HCT116 (cell line): ENCODE data around the gene DGKG. TPM values are rescaled to one million over a fixed set of nuclear protein-coding genes. Genes with fewer than 3 reads are reported as not detected.

ENCODE experiments used
- ATAC-seq: fragments of 200-7000 bp; cut with Tn5 transposase; 2 replicates; pipeline ENCODE4 v1.9.1; 2020; ENCODE audit warnings: mild to moderate bottlenecking, moderate library complexity
- BruUV-seq: library from RNA; stranded (reverse); fragments of 400-500 nt; replicated peaks from 2 replicates; lab custom pipeline; 2021; lab: Mats Ljungman, UMichigan
- CTCF ChIA-PET: fragments of 300-600 bp; sonication (Branson Sonifier 250); formaldehyde crosslinking; loops from one replicate; lab custom pipeline; 2021; ENCODE audit warnings: antibody characterized with exemption; lab: Charles Lee
- POLR2A ChIA-PET: fragments of 300-600, 350-600 bp; sonication (Branson Sonifier 250); formaldehyde crosslinking; loops from one replicate; lab custom pipeline; 2021; ENCODE audit warnings: antibody characterized with exemption; lab: Charles Lee
- RAD21 ChIA-PET, 2 experiments: fragments of 300-600 bp; sonication (Branson Sonifier 250); formaldehyde crosslinking; loops; one replicate each; lab custom pipeline; 2023; ENCODE audit warnings: low total read pairs in 2 of 2; ENCODE audit not compliant: uncharacterized antibody in 2 of 2, unreplicated experiment in 2 of 2, low non-redundant PET in 1 of 2; lab: Charles Lee
- DNase-seq: peaks from one replicate; pipeline ENCODE4 v3.0.0-alpha.2; 2010; ENCODE audit warnings: low read depth, low spot score
- H2AFZ ChIP-seq: fragments of 200-600 bp; shearing (Covaris generic), sonication (generic); 2 replicates; pipeline ENCODE4 v1.6.1; 2017; ENCODE audit warnings: low read depth, mixed run types, mixed read lengths, antibody characterized with exemption, low read length; ENCODE audit not compliant: poor library complexity, severe bottlenecking
- H3K27ac ChIP-seq: 2 replicates; pipeline ENCODE4 v1.5.1; 2012; ENCODE audit warnings: low read depth, low read length
- H3K27me3 ChIP-seq: fragments of 200-600 bp; sonication (generic); 2 replicates; pipeline ENCODE4 v1.6.1; 2016; ENCODE audit warnings: mixed run types, low read length, mixed read lengths; ENCODE audit not compliant: insufficient read depth
- H3K36me3 ChIP-seq, 2 experiments: fragments of 200-500 bp in 1 of 2; fragments of 200-600 bp in 1 of 2; sonication (Bioruptor generic) in 1 of 2; sonication (generic) in 1 of 2; 2 replicates each; pipeline versions ENCODE4 v1.5.1 to v1.6.1; 2014 to 2016; ENCODE audit warnings: low read length in 2 of 2, inconsistent platforms in 1 of 2, mixed read lengths in 1 of 2, mixed run types in 1 of 2; ENCODE audit not compliant: insufficient read depth in 2 of 2, control insufficient read depth in 1 of 2
- H3K4me1 ChIP-seq, 2 experiments: fragments of 200-600 bp in 1 of 2; sonication (generic) in 1 of 2; 2 replicates each; pipeline versions ENCODE4 v1.5.1 to v1.6.1; 2012 to 2017; ENCODE audit warnings: low read length in 2 of 2, inconsistent platforms in 1 of 2, mild to moderate bottlenecking in 1 of 2, mixed read lengths in 1 of 2, mixed run types in 1 of 2, moderate library complexity in 1 of 2; ENCODE audit not compliant: insufficient read depth in 2 of 2, control insufficient read depth in 1 of 2
- H3K4me2 ChIP-seq: fragments of 200-600 bp; sonication (generic); 2 replicates; pipeline ENCODE4 v1.6.1; 2017; ENCODE audit warnings: mixed run types, low read length, mixed read lengths
- H3K4me3 ChIP-seq, 2 experiments: fragments of 200-600 bp in 1 of 2; sonication (generic) in 1 of 2; replicated peaks in 1 of 2; 2 replicates each; pipeline ENCODE4 v1.5.1; 2011 to 2016; ENCODE audit warnings: low read length in 2 of 2, control low read depth in 1 of 2, low read depth in 1 of 2, mild to moderate bottlenecking in 1 of 2, mixed read lengths in 1 of 2, mixed run types in 1 of 2
- H3K79me2 ChIP-seq: fragments of 200-600 bp; sonication (generic); 2 replicates; pipeline ENCODE4 v1.6.1; 2017; ENCODE audit warnings: mild to moderate bottlenecking, mixed run types, low read length, moderate library complexity, mixed read lengths; ENCODE audit not compliant: insufficient read depth
- H3K9ac ChIP-seq: fragments of 200-600 bp; sonication (generic); 2 replicates; pipeline ENCODE4 v1.6.1; 2016; ENCODE audit warnings: low read length, mixed read lengths
- H3K9me2 ChIP-seq: fragments of 200-600 bp; sonication (generic), shearing (Covaris generic); 2 replicates; pipeline ENCODE4 v1.6.1; 2017; ENCODE audit warnings: mixed run types, mild to moderate bottlenecking, moderate library complexity; ENCODE audit not compliant: insufficient read depth
- H3K9me3 ChIP-seq, 2 experiments: fragments of 200-500 bp in 1 of 2; fragments of 200-600 bp in 1 of 2; sonication (Bioruptor generic) in 1 of 2; sonication (generic) in 1 of 2; 2 replicates each; pipeline ENCODE4 v1.6.1; 2014 to 2017; ENCODE audit warnings: low read length in 2 of 2, mixed read lengths in 2 of 2, inconsistent platforms in 1 of 2, low read depth in 1 of 2, mild to moderate bottlenecking in 1 of 2, mixed run types in 1 of 2, moderate library complexity in 1 of 2; ENCODE audit not compliant: control insufficient read depth in 1 of 2, insufficient read depth in 1 of 2
- H4K20me1 ChIP-seq: fragments of 200-600 bp; sonication (generic), shearing (Covaris generic); 2 replicates; pipeline ENCODE4 v1.6.1; 2017; ENCODE audit warnings: mixed run types, mild to moderate bottlenecking, moderate library complexity; ENCODE audit not compliant: insufficient read depth
- ATF3 ChIP-seq: IDR thresholded peaks from 2 replicates; pipeline ENCODE4 v1.6.1; 2012
- CBX3 ChIP-seq: IDR thresholded peaks from 2 replicates; pipeline ENCODE4 v1.6.1; 2012; ENCODE audit warnings: low read depth
- JUND ChIP-seq: IDR thresholded peaks from 2 replicates; pipeline ENCODE4 v1.6.1; 2012
- SIN3A ChIP-seq: IDR thresholded peaks from 2 replicates; pipeline ENCODE4 v1.6.1; 2012; ENCODE audit warnings: low read depth
- SP1 ChIP-seq: IDR thresholded peaks from 2 replicates; pipeline ENCODE4 v1.6.1; 2012; ENCODE audit warnings: low read depth
- YY1 ChIP-seq: IDR thresholded peaks from 2 replicates; pipeline ENCODE4 v1.6.1; 2011; ENCODE audit warnings: low read length, low read depth, moderate library complexity, mild to moderate bottlenecking; ENCODE audit not compliant: insufficient replicate concordance; ENCODE audit errors: extremely low read depth
- ZNF274 ChIP-seq: fragments of 200-500 bp; sonication (Bioruptor generic); IDR thresholded peaks from 2 replicates; pipeline ENCODE4 v1.6.1; 2014; ENCODE audit warnings: mild to moderate bottlenecking, low read depth, low read length, inconsistent platforms
- intact Hi-C: fragments of 100-400 bp; cut with micrococcal nuclease; formaldehyde crosslinking; loops from 2 replicates; pipeline ENCODE4 v1.10.0; 2022
- total RNA-seq: library from RNA; stranded (reverse); gene quantifications from one replicate; pipeline ENCODE4 v1.2.1, GENCODE V29; 2021; ENCODE audit not compliant: unreplicated experiment
- TF ChIP-seq, protein P1 (sequence below): IDR thresholded peaks from 2 replicates; pipeline ENCODE4 v1.6.1; 2012
- TF ChIP-seq, protein P2 (sequence below), 3 experiments: fragments of 200-600 bp in 1 of 3; sonication (generic) in 1 of 3; IDR thresholded peaks in 2 of 3; conservative IDR thresholded peaks in 1 of 3; 2 replicates each; pipeline ENCODE4 v1.5.1; 2012 to 2017; ENCODE audit warnings: low read depth in 2 of 3, low read length in 2 of 3, antibody characterized with exemption in 1 of 3, borderline replicate concordance in 1 of 3, control low read depth in 1 of 3, mild to moderate bottlenecking in 1 of 3, mixed read lengths in 1 of 3, mixed run types in 1 of 3, moderate library complexity in 1 of 3; ENCODE audit not compliant: insufficient read depth in 1 of 3

The DGKG gene
- total RNA-seq, 1 experiment from 2014 or later = 4.8 TPM

DNA sequence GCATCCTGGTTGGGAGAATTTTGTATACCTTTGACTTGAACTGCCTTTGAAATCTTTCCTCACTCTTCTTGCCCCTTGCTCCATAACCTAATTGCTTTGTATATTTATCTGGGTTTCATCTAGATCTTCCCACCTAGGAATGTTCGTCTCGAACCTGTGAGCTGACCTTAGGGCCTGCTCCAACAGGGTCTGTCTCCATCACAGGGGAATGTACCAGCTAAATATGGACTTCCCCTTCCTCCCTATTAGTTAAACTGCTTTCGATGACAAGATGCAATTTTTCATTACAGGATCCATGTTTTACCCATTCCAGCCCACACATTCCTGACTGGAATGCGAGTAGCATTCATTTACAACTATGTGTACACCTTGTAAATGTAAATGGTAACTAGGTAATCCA, 242.5 kb downstream of the DGKG start:
- no peaks in the 10 kb centered on the region for H3K79me2 ChIP-seq
- no peak overlapping the region for H3K27ac ChIP-seq
- H3K4me2 ChIP-seq = no peak overlapping the region
- TF ChIP-seq ATF3 = no peak
- no peak for TF ChIP-seq ZNF274
- TF ChIP-seq YY1 = no peak
- no peak for TF ChIP-seq SP1
- TF ChIP-seq, protein P1, sequence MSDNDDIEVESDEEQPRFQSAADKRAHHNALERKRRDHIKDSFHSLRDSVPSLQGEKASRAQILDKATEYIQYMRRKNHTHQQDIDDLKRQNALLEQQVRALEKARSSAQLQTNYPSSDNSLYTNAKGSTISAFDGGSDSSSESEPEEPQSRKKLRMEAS = no peak
- TF ChIP-seq, protein P2, sequence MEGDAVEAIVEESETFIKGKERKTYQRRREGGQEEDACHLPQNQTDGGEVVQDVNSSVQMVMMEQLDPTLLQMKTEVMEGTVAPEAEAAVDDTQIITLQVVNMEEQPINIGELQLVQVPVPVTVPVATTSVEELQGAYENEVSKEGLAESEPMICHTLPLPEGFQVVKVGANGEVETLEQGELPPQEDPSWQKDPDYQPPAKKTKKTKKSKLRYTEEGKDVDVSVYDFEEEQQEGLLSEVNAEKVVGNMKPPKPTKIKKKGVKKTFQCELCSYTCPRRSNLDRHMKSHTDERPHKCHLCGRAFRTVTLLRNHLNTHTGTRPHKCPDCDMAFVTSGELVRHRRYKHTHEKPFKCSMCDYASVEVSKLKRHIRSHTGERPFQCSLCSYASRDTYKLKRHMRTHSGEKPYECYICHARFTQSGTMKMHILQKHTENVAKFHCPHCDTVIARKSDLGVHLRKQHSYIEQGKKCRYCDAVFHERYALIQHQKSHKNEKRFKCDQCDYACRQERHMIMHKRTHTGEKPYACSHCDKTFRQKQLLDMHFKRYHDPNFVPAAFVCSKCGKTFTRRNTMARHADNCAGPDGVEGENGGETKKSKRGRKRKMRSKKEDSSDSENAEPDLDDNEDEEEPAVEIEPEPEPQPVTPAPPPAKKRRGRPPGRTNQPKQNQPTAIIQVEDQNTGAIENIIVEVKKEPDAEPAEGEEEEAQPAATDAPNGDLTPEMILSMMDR (IDR thresholded peaks at IDR 0.05 in 2 of 3, conservative IDR thresholded peaks at IDR 0.05 in 1 of 3; ENCODE audit: borderline replicate concordance in 1 of 3, insufficient read depth in 1 of 3, low read depth in 2 of 3, low read length in 2 of 3) = no peak
- no peak for TF ChIP-seq SIN3A
- TF ChIP-seq, all 23 proteins: peak for 0
- POLR2A ChIA-PET = no interaction called here
- no peak for ATAC-seq
- no peaks in the 10 kb centered on the region for H3K9me2 ChIP-seq
- no peak overlapping the region for H2AFZ ChIP-seq
- H3K4me3 ChIP-seq = no peak overlapping the region
- RAD21 ChIA-PET = no interaction called here
- intact Hi-C loops = no loop called here
- no peaks in the 10 kb centered on the region for H4K20me1 ChIP-seq
- no peaks in the 10 kb centered on the region for H3K36me3 ChIP-seq
- H3K27me3 ChIP-seq = peaks cover 7% of the 10 kb centered on the region; the same call in 1 of the 2 replicates
- H3K9me3 ChIP-seq = no peaks in the 10 kb centered on the region
- peaks cover 0 to 5% of the 10 kb centered on the region in 2 experiments; a peak in 2 of 4 replicates for H3K4me1 ChIP-seq
- BruUV-seq = no TSS peak
- DNase-seq = no peak
- no peak overlapping the region for H3K9ac ChIP-seq
- CTCF ChIA-PET = no interaction called here

DNA sequence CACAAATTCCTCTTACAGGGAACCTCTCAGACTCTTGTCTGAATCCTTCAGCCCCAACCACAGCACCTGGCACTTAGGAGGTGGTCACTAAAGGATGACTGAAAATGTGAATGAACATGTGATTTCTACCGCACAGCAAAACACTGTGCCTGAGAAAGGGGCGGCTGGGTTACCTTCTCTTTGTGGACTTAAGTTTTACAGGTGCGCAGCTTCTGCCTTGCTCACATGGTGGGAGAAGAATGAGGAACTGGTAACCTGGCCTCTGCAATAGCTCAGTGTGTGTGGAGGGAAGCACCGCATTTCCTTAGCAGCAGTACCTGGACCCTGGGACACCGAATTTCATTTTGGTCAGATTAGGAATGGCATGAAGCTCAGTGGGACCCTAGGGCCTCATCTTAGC, 243.3 kb downstream of the DGKG start:
- Histone ChIP-seq H3K27me3 (peaks cover 7% of the 10 kb centered on the region; the same call in 1 of the 2 replicates), H2AFZ (no peak overlapping the region), H3K4me2 (no peak overlapping the region), H3K79me2 (no peaks in the 10 kb centered on the region), H3K9ac (no peak overlapping the region), H3K36me3 (no peaks in the 10 kb centered on the region), H3K4me3 (no peak overlapping the region), H3K9me2 (no peaks in the 10 kb centered on the region), H3K27ac (no peak overlapping the region), H4K20me1 (no peaks in the 10 kb centered on the region), H3K4me1 (peaks cover 0 to 5% of the 10 kb centered on the region in 2 experiments; a peak in 2 of 4 replicates), H3K9me3 (no peaks in the 10 kb centered on the region)
- CTCF ChIA-PET = no interaction called here
- DNase-seq (no peak), ATAC-seq (no peak)
- TF ChIP-seq SIN3A (no peak), SP1 (no peak), CBX3 (no peak), JUND (no peak)
- intact Hi-C loops = no loop called here
- no TSS peak for BruUV-seq
- RAD21 ChIA-PET = no interaction called here
- POLR2A ChIA-PET = no interaction called here
